ENCODE results near the gene ZBTB47.

DNA sequence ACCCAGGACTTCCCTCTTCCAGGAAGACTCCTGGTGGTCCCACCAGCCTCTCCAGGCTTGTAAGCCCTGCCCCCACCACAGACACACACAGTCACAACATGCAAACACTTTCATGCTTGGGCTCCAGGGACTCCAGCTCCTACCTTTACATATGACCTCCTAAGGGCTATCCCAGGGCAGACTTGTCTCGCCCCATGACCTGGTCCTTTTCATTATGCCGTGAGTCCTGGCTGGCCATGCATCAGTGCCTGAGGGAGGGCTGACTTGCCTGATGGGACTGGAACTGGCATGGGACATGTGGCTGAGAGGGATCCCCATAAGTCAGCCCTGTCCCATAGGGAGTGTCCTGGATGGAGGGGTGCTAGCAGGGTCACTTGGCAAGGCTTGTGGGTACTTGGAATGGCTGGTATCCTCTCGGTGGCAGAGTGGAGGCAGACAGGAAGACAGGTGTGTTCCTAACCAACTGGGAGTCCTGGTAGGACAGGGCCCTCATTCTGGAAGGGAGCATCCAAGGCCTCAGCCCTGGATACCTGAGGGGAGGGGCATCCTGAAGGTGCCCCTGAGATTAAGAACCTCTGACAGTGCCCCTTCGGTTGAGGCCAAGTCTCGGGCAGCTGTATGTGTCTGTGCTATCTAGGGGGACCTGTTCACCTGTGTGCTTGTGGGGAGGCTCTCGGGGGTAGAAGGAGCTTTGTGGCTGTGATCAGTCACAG lies 49.6 kb downstream of the ZBTB47 start:
- TF ChIP-seq ZBTB40 (IDR thresholded peaks at IDR 0.05; ENCODE audit: borderline replicate concordance), result no peak
- TF ChIP-seq ZZZ3 (IDR thresholded peaks at IDR 0.05; ENCODE audit: control insufficient read depth, insufficient read length, low read depth), result no peak
- no peak for TF ChIP-seq NR2F1 (conservative IDR thresholded peaks at IDR 0.05)
- no peak for TF ChIP-seq EP300 (IDR thresholded peaks at IDR 0.05; ENCODE audit: borderline replicate concordance in 1 of 2, control insufficient read depth in 1 of 2, low read depth in 2 of 2, low read length in 2 of 2)
- TF ChIP-seq MYC (IDR thresholded peaks at IDR 0.05; ENCODE audit: insufficient read depth, insufficient read length, insufficient replicate concordance, low read length, severe bottlenecking), result no peak
- TF ChIP-seq, protein P1, sequence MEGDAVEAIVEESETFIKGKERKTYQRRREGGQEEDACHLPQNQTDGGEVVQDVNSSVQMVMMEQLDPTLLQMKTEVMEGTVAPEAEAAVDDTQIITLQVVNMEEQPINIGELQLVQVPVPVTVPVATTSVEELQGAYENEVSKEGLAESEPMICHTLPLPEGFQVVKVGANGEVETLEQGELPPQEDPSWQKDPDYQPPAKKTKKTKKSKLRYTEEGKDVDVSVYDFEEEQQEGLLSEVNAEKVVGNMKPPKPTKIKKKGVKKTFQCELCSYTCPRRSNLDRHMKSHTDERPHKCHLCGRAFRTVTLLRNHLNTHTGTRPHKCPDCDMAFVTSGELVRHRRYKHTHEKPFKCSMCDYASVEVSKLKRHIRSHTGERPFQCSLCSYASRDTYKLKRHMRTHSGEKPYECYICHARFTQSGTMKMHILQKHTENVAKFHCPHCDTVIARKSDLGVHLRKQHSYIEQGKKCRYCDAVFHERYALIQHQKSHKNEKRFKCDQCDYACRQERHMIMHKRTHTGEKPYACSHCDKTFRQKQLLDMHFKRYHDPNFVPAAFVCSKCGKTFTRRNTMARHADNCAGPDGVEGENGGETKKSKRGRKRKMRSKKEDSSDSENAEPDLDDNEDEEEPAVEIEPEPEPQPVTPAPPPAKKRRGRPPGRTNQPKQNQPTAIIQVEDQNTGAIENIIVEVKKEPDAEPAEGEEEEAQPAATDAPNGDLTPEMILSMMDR (IDR thresholded peaks at IDR 0.05 in 2 of 3, conservative IDR thresholded peaks at IDR 0.05 in 1 of 3; ENCODE audit: control insufficient read depth in 2 of 3, extremely low read depth in 1 of 3, insufficient read depth in 1 of 3, low read depth in 3 of 3, low read length in 3 of 3), result no peak
- TF ChIP-seq YY1 (IDR thresholded peaks at IDR 0.05; ENCODE audit: low read depth, low read length), result no peak
- TF ChIP-seq ZBTB33 (IDR thresholded peaks at IDR 0.05), result no peak
- TF ChIP-seq, protein P2, sequence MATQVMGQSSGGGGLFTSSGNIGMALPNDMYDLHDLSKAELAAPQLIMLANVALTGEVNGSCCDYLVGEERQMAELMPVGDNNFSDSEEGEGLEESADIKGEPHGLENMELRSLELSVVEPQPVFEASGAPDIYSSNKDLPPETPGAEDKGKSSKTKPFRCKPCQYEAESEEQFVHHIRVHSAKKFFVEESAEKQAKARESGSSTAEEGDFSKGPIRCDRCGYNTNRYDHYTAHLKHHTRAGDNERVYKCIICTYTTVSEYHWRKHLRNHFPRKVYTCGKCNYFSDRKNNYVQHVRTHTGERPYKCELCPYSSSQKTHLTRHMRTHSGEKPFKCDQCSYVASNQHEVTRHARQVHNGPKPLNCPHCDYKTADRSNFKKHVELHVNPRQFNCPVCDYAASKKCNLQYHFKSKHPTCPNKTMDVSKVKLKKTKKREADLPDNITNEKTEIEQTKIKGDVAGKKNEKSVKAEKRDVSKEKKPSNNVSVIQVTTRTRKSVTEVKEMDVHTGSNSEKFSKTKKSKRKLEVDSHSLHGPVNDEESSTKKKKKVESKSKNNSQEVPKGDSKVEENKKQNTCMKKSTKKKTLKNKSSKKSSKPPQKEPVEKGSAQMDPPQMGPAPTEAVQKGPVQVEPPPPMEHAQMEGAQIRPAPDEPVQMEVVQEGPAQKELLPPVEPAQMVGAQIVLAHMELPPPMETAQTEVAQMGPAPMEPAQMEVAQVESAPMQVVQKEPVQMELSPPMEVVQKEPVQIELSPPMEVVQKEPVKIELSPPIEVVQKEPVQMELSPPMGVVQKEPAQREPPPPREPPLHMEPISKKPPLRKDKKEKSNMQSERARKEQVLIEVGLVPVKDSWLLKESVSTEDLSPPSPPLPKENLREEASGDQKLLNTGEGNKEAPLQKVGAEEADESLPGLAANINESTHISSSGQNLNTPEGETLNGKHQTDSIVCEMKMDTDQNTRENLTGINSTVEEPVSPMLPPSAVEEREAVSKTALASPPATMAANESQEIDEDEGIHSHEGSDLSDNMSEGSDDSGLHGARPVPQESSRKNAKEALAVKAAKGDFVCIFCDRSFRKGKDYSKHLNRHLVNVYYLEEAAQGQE (IDR thresholded peaks at IDR 0.05; ENCODE audit: low read depth, low read length), result no peak
- TF ChIP-seq, protein P3, sequence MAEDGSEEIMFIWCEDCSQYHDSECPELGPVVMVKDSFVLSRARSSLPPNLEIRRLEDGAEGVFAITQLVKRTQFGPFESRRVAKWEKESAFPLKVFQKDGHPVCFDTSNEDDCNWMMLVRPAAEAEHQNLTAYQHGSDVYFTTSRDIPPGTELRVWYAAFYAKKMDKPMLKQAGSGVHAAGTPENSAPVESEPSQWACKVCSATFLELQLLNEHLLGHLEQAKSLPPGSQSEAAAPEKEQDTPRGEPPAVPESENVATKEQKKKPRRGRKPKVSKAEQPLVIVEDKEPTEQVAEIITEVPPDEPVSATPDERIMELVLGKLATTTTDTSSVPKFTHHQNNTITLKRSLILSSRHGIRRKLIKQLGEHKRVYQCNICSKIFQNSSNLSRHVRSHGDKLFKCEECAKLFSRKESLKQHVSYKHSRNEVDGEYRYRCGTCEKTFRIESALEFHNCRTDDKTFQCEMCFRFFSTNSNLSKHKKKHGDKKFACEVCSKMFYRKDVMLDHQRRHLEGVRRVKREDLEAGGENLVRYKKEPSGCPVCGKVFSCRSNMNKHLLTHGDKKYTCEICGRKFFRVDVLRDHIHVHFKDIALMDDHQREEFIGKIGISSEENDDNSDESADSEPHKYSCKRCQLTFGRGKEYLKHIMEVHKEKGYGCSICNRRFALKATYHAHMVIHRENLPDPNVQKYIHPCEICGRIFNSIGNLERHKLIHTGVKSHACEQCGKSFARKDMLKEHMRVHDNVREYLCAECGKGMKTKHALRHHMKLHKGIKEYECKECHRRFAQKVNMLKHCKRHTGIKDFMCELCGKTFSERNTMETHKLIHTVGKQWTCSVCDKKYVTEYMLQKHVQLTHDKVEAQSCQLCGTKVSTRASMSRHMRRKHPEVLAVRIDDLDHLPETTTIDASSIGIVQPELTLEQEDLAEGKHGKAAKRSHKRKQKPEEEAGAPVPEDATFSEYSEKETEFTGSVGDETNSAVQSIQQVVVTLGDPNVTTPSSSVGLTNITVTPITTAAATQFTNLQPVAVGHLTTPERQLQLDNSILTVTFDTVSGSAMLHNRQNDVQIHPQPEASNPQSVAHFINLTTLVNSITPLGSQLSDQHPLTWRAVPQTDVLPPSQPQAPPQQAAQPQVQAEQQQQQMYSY (CRISPR knock-in tag; IDR thresholded peaks at IDR 0.05), result no peak
- no peak for TF ChIP-seq CBFB (IDR thresholded peaks at IDR 0.05; ENCODE audit: low read depth)
- no peak for TF ChIP-seq POLR2A (IDR thresholded peaks at IDR 0.05; ENCODE audit: low read depth, low read length)
- TF ChIP-seq SMC3 (IDR thresholded peaks at IDR 0.05; ENCODE audit: borderline replicate concordance, low read length), result no peak
- no peak for TF ChIP-seq MEF2A (IDR thresholded peaks at IDR 0.05; ENCODE audit: insufficient read depth, low read depth, low read length)

Data from GM12878 (cell line).